Parathyroid adenoma (tissue), 2 donors: ENCODE measurements around the gene NUP188.

ENCODE experiments used
- H2AFZ ChIP-seq: fragments of 300-600 bp; sonication (generic); one replicate; pipeline ENCODE4 v1.7.0; 2017; ENCODE audit warnings: antibody characterized with exemption, mild to moderate bottlenecking
- H3K27ac ChIP-seq: fragments of 300-600 bp; sonication (generic); one replicate; pipeline ENCODE4 v1.7.0; 2017
- H3K27me3 ChIP-seq: fragments of 300-600 bp; sonication (generic); one replicate; pipeline ENCODE4 v1.7.0; 2017; ENCODE audit warnings: low read length; ENCODE audit not compliant: control insufficient read depth, insufficient read depth
- H3K36me3 ChIP-seq: fragments of 300-600 bp; sonication (generic); one replicate; pipeline ENCODE4 v1.7.0; 2017; ENCODE audit warnings: low read length; ENCODE audit not compliant: control insufficient read depth, insufficient read depth
- H3K4me1 ChIP-seq: fragments of 300-600 bp; sonication (generic); one replicate; pipeline ENCODE4 v1.7.0; 2017; ENCODE audit warnings: control low read depth
- H3K4me2 ChIP-seq: fragments of 300-600 bp; sonication (generic); one replicate; pipeline ENCODE4 v1.7.0; 2017; ENCODE audit warnings: low read length
- H3K4me3 ChIP-seq: fragments of 300-600 bp; sonication (generic); one replicate; pipeline ENCODE4 v1.7.0; 2017; ENCODE audit warnings: low read depth, low read length
- H3K79me2 ChIP-seq: fragments of 300-600 bp; sonication (generic); one replicate; pipeline ENCODE4 v1.7.0; 2017; ENCODE audit warnings: control low read depth
- H3K9ac ChIP-seq: fragments of 300-600 bp; sonication (generic); one replicate; pipeline ENCODE4 v1.7.0; 2017; ENCODE audit warnings: mild to moderate bottlenecking
- H3K9me3 ChIP-seq: fragments of 300-600 bp; sonication (generic); one replicate; pipeline ENCODE4 v1.7.0; 2017; ENCODE audit warnings: low read length; ENCODE audit not compliant: control insufficient read depth
- CTCF ChIP-seq: fragments of 300-600 bp; sonication (generic); IDR thresholded peaks from one replicate; pipeline ENCODE4 v1.7.0; 2017; ENCODE audit warnings: antibody characterized with exemption, mild to moderate bottlenecking
- donor health status: primary hyperparathyroidism.

The NUP188 gene

GRCh38 chr9:128901379-128901778 is 46.1 kb upstream of the NUP188 start:
- TF ChIP-seq CTCF = no peak
- no peaks in the 10 kb centered on the region for H3K27me3 ChIP-seq
- no peak overlapping the region for H3K9ac ChIP-seq
- no peaks in the 10 kb centered on the region for H3K36me3 ChIP-seq
- H2AFZ ChIP-seq = no peak overlapping the region
- H3K4me3 ChIP-seq = no peak overlapping the region
- no peaks in the 10 kb centered on the region for H3K9me3 ChIP-seq
- H3K4me1 ChIP-seq = no peaks in the 10 kb centered on the region
- peaks cover 2% of the 10 kb centered on the region for H3K79me2 ChIP-seq
- H3K4me2 ChIP-seq = no peak overlapping the region
- no peak overlapping the region for H3K27ac ChIP-seq

- no peak for TF ChIP-seq CTCF
- Histone ChIP-seq H3K27me3 (no peaks in the 10 kb centered on the region), H2AFZ (no peak overlapping the region), H3K4me1 (no peaks in the 10 kb centered on the region), H3K79me2 (peaks cover 2% of the 10 kb centered on the region), H3K9ac (no peak overlapping the region), H3K4me2 (no peak overlapping the region), H3K9me3 (no peaks in the 10 kb centered on the region), H3K27ac (no peak overlapping the region), H3K4me3 (no peak overlapping the region), H3K36me3 (no peaks in the 10 kb centered on the region)
Measured at GRCh38 chr9:128901822-128902221, 45.7 kb upstream of the NUP188 start.

- Histone ChIP-seq H3K79me2 (peaks cover 2% of the 10 kb centered on the region), H3K36me3 (no peaks in the 10 kb centered on the region), H3K27me3 (no peaks in the 10 kb centered on the region), H2AFZ (no peak overlapping the region), H3K4me1 (no peaks in the 10 kb centered on the region), H3K9me3 (no peaks in the 10 kb centered on the region), H3K4me2 (no peak overlapping the region), H3K27ac (no peak overlapping the region), H3K4me3 (no peak overlapping the region), H3K9ac (no peak overlapping the region)
- no peak for TF ChIP-seq CTCF
Measured at GRCh38 chr9:128902351-128903078, 45.0 kb upstream of the NUP188 start.

- Histone ChIP-seq H3K9me3 (no peaks in the 10 kb centered on the region), H3K4me3 (no peak overlapping the region), H3K4me2 (no peak overlapping the region), H3K9ac (no peak overlapping the region), H3K36me3 (no peaks in the 10 kb centered on the region), H2AFZ (no peak overlapping the region), H3K4me1 (no peaks in the 10 kb centered on the region), H3K27ac (no peak overlapping the region), H3K79me2 (peaks cover 2% of the 10 kb centered on the region), H3K27me3 (no peaks in the 10 kb centered on the region)
- TF ChIP-seq CTCF = no peak
Measured at GRCh38 chr9:128903079-128903461, 44.4 kb upstream of the NUP188 start.
